SK-N-MC (cell line): ENCODE data around the gene SLC47A2.
"Not testable (repeated sequence)": the region's sequence is repeated elsewhere in the genome, so short reads cannot be mapped to it uniquely, and the experiment has no call there.

Experiments
- DNase-seq: peaks from one replicate; pipeline ENCODE4 v3.0.0-alpha.2; 2011; ENCODE audit warnings: low read depth, low spot score
- H3K27ac ChIP-seq: fragments of 200-600 bp; sonication (generic); 2 replicates; pipeline ENCODE4 v1.5.1; 2016; ENCODE audit warnings: mixed run types
- H3K36me3 ChIP-seq: fragments of 200-600 bp; sonication (generic); 2 replicates; pipeline ENCODE4 v1.6.1; 2017; ENCODE audit warnings: antibody characterized with exemption, low read length, mixed read lengths; ENCODE audit not compliant: insufficient read depth
- H3K4me3 ChIP-seq: fragments of 200-600 bp; sonication (generic); 2 replicates; pipeline ENCODE4 v1.5.1; 2016
- H3K9ac ChIP-seq: fragments of 200-600 bp; sonication (generic); 2 replicates; pipeline ENCODE4 v1.8.0; 2017; ENCODE audit warnings: mixed run types, mixed read lengths; ENCODE audit not compliant: insufficient read length
- H3K9me3 ChIP-seq: fragments of 200-600 bp; sonication (generic); 2 replicates; pipeline ENCODE4 v1.6.1; 2017; ENCODE audit warnings: low read depth, mild to moderate bottlenecking, antibody characterized with exemption, low read length, moderate library complexity, mixed read lengths
- EZH2 ChIP-seq: fragments of 200-600 bp; sonication (generic); IDR thresholded peaks from one replicate; pipeline ENCODE4 v1.6.1; 2017; ENCODE audit warnings: antibody characterized with exemption
- FOXP2 ChIP-seq: optimal IDR thresholded peaks from 2 replicates; pipeline ENCODE3; 2011; ENCODE audit warnings: mild to moderate bottlenecking, moderate library complexity; ENCODE audit not compliant: insufficient read depth; ENCODE audit errors: extremely low read length, control extremely low read depth
- POLR2AphosphoS5 ChIP-seq: IDR thresholded peaks from 2 replicates; pipeline ENCODE4 v1.6.1; 2012; ENCODE audit warnings: mild to moderate bottlenecking, low read depth, low read length, borderline replicate concordance

SLC47A2 gene

DNA sequence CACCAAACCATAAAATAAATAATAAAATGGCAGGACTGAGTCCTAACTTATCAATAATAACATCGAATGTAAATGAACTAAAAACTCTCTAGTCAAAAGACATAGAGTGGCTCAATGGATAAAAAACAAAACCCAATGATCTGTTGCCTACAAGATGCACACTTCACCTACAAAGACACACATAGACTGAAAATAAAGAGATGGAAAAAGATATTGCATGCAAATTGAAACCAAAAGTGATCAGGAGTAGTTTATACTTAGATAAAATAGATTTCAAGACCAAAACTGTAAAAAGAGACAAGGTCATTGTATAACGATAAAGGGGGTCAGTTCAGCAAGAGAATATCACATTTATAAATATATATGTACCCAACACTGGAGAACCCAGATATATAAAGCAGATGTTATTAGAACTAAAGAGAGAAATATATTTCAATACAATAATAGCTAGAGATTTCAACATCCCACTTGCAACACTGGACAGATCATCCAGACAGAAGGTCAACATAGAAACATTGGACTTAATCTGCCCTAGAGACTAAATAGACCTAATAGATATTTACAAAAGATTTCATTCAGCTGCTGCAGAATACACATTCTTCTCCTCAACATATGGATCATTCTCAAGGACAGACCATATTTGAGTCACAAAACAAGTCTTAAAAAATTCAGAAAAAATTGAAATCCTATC is 29.8 kb downstream of the SLC47A2 start:
- Histone ChIP-seq H3K36me3 (no peaks in the 10 kb centered on the region), H3K27ac (no peak overlapping the region), H3K9me3 (no peaks in the 10 kb centered on the region), H3K9ac (no peak overlapping the region), H3K4me3 (no peak overlapping the region)
- DNase-seq: no peak
- TF ChIP-seq FOXP2 (no peak), EZH2 (no peak), POLR2AphosphoS5 (no peak)

DNA sequence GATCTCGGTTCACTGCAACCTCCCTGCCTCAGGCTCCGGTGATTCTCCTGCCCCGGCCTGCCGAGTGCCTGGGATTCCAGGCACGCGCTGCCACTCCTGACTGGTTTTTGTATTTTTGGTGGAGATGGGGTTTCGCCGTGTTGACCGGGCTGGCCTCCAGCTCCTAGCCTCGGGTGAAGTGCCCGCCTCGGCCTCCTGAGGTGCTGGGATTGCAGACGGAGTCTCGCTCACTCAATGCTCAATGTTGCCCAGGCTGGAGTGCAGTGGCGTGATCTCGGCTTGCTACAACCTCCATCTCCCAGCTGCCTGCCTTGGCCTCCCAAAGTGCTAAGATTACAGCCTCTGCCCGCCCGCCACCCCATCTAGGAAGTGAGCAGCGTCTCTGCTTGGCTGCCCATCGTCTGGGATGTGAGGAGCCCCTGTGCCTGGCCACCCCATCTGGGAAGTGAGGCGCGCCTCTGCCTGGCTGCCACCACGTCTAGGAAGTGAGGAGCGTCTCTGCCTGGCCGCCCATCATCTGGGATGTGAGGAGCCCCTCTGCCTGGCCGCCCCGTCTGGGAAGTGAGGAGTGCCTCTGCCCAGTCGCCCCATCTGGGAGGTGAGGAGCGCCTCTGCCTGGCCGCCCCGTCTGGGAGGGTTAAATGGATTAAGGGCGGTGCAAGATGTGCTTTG is 31.3 kb downstream of the SLC47A2 start:
- H3K36me3 ChIP-seq, H3K4me3 ChIP-seq, H3K9me3 ChIP-seq, DNase-seq, H3K9ac ChIP-seq, H3K27ac ChIP-seq: not testable (repeated sequence)

DNA sequence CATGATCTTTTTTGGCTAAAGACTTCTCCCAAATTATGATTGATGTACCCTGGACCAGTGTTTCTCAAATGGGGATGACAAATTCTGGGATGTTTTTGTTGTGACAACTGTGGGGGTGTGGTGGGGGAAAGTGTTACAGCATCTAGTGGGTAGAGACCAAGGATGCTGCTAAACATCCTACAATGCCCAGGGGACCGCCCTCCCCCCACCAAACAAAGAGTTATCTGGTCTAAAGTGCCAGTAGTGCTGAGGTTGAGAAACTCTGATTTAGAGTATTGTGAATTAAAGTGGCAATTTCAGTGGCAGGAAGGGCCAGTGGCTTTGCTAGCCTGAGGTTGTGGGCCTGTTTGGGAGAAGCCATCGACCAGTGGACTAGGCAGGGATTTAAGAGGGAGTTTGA is 33.3 kb downstream of the SLC47A2 start:
- Histone ChIP-seq H3K36me3 (no peaks in the 10 kb centered on the region), H3K4me3 (no peak overlapping the region), H3K9me3 (no peaks in the 10 kb centered on the region), H3K27ac (no peak overlapping the region), H3K9ac (no peak overlapping the region)
- DNase-seq: no peak
- TF ChIP-seq EZH2 (no peak), FOXP2 (no peak), POLR2AphosphoS5 (no peak)

DNA sequence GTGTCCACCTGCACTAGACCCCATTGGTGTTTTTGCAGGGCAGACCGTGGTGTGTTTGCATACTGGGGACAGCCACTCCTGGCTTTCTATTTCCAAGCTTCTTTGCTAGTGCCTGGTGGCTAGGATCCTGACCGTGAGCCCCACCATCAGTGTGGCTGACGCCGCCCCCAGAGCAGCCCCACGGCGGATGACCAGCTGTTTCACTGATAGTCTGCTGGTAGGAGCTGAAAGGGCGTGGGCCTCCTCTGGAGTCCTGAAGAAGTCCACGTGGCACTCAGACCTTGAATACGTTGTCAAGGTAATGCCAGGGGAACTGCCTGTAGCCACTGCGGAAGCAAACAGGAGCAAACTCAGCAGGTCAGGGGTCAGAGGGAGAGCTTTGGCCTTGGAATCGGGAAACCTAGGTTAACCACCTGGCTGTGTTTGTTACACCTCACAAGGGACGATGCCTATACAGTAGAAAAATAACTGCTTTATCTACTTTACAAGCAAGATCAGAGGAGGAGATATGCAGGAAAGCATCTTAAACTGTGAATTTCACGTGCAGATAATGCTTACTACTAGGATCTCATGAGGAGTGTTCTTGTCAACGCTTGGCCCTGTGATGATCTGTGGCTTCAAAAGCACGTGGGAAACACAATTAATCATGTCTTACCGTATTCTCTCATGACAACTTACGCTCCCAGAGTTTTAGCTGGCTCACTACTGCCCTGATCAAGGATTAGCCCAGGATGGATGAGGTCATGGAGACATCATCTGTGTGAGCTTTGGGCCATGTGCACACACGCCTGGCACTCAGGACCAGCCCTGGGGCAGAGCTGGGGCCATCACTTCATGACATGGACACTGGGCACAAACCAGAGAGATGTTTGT is 37.6 kb downstream of the SLC47A2 start:
- H3K27ac ChIP-seq: no peak overlapping the region
- TF ChIP-seq POLR2AphosphoS5 (no peak), FOXP2 (no peak), EZH2 (no peak)
- no peak for DNase-seq
- no peak overlapping the region for H3K9ac ChIP-seq
- no peaks in the 10 kb centered on the region for H3K36me3 ChIP-seq
- H3K4me3 ChIP-seq: no peak overlapping the region
- no peaks in the 10 kb centered on the region for H3K9me3 ChIP-seq

DNA sequence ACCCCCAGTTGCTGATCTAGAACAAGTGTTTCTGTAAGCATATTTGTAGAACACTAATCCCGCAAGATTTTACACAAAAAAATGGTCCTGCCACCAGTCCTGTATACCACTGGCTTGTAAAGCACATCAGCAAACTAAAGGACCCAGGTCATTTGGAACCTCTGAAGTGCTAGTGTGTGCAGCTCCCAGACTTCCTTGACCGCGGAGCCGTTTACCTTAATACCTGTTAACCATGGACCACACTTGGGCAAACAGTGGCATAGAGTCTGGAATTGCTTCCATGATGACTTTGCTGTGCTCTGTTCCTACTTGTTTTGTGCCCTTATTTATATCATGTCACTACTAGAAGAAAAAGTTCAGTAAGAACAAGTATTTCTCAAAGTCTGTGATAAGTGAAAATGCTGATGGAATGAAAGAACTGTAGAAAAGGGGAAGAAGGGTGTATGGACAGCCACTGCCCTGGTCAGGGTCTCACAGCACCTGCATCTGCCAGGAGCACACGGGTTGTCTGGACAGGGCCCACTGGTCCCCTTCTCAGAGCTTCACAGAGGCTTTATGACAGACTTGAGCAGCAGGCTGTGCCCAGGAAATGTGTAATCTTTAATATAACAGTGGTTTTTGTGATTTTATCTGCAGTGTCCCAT is 38.5 kb downstream of the SLC47A2 start:
- Histone ChIP-seq H3K27ac (no peak overlapping the region), H3K4me3 (no peak overlapping the region), H3K9ac (no peak overlapping the region), H3K36me3 (no peaks in the 10 kb centered on the region), H3K9me3 (no peaks in the 10 kb centered on the region)
- DNase-seq: no peak
- TF ChIP-seq POLR2AphosphoS5 (no peak), EZH2 (no peak), FOXP2 (no peak)

DNA sequence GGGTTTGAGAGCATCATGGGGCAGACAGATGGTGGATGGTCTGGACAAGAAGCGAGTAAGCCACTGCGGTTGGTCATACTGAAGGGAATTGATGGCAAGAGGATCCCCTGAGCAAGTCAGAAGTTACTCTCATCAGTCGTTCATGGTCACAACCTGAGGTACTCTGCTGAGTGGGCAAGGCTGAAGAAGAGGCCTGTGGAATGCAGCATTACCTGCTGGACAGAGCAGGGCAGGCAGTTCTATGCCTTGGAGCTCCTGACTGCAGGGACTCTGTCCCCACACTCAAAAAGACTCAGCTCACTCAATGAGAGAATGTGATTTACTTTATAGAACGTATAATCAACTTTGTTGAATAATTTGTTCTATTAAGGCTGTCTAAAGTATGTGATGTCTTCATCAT is 39.5 kb downstream of the SLC47A2 start:
- H3K9me3 ChIP-seq: no peaks in the 10 kb centered on the region

DNA sequence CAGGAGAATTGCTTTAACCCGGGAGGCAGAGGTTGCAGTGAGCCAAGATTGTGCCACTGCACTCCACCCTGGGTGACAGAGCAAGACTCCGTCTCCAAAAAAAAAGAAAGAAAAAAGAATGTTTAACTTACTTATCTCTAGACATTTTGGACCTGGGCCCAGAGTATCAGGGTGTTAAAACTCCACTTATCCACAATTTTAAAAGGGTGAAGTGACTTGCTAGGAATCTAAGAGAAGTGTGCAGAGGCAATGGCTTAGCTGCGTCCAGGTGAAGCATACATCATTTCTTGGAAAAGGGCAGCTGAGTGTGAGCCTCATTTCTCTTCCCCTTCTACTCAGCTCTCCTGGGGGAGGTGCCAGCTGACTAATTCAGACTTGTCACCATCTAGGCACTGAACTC is 42.8 kb downstream of the SLC47A2 start:
- H3K36me3 ChIP-seq: no peaks in the 10 kb centered on the region

More for the DNA sequence above, 39.5 kb downstream of the SLC47A2 start:
- TF ChIP-seq EZH2 (no peak), FOXP2 (no peak), POLR2AphosphoS5 (no peak)
- no peak for DNase-seq
- H3K4me3 ChIP-seq: no peak overlapping the region
- H3K9ac ChIP-seq: no peak overlapping the region
- H3K27ac ChIP-seq: no peak overlapping the region
- H3K36me3 ChIP-seq: no peaks in the 10 kb centered on the region

DNA sequence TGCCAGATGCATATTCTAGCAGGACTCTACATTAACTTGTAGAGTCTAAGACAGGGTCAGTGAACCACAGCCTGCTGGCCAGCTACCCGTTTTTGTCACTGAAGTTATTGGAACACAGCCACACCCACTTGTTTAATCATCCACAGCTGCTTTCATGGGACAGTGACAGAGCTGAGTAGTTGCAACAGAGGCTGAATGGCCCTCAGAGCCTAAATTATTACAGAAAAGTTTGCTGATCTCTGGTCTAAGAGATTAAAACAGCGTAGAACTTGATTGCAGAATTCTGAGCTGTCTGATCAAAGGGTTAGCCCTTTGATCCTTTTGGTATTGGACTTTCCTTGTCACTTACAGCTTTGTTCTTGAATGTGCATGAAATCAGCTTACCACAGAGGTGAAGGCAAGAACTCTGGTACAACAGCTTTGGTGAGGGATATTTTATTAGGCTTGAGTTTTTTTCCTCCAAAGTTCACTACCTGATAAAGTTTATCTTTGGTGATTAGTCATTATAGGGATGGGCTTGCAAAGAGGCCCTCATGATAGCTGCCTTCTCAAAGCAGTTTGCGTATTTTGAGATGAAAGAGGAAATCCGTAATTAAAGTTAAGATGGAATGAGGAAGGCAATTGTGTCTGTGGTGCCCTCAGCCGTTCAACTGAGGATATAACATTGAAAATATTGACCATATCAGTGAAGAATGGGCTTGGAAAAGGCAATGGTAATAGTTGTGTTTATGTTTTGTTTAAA is 44.2 kb downstream of the SLC47A2 start:
- Histone ChIP-seq H3K27ac (no peak overlapping the region), H3K4me3 (no peak overlapping the region), H3K9ac (no peak overlapping the region), H3K9me3 (no peaks in the 10 kb centered on the region), H3K36me3 (no peaks in the 10 kb centered on the region)
- no peak for DNase-seq
- no peak for TF ChIP-seq POLR2AphosphoS5
- no peak for TF ChIP-seq FOXP2
- no peak for TF ChIP-seq EZH2

More for the DNA sequence above, 42.8 kb downstream of the SLC47A2 start:
- H3K9ac ChIP-seq: no peak overlapping the region
- TF ChIP-seq FOXP2 (no peak), POLR2AphosphoS5 (no peak), EZH2 (no peak)
- H3K27ac ChIP-seq: no peak overlapping the region
- DNase-seq: no peak
- H3K9me3 ChIP-seq: no peaks in the 10 kb centered on the region
- H3K4me3 ChIP-seq: no peak overlapping the region
